ENCODE measurements around the gene ANXA6.
"Not testable (repeated sequence)": the region's sequence is repeated elsewhere in the genome, so short reads cannot be mapped to it uniquely, and the experiment has no call there.

Gene ANXA6

GRCh38 chr5:151180291-151180690 is 22.7 kb upstream of the ANXA6 start:
- no peak for DNase-seq

GRCh38 chr5:151179489-151179840 is 21.9 kb upstream of the ANXA6 start:
- DNase-seq = no peak

- no peak for DNase-seq
Observed at GRCh38 chr5:151178777-151179488, 21.4 kb upstream of the ANXA6 start.

GRCh38 chr5:151178372-151178771 is 20.8 kb upstream of the ANXA6 start:
- no peak for DNase-seq

GRCh38 chr5:151176268-151176667 is 18.7 kb upstream of the ANXA6 start:
- DNase-seq = not testable (repeated sequence)

GRCh38 chr5:151174612-151175101 is 17.1 kb upstream of the ANXA6 start:
- no peak for DNase-seq

GRCh38 chr5:151173711-151174611 is 16.4 kb upstream of the ANXA6 start:
- no peak for DNase-seq

GRCh38 chr5:151171529-151171928 is 13.9 kb upstream of the ANXA6 start:
- DNase-seq = no peak

- no peak for DNase-seq
Observed at GRCh38 chr5:151168602-151169344, 11.2 kb upstream of the ANXA6 start.

GRCh38 chr5:151167022-151167421 is 9.4 kb upstream of the ANXA6 start:
- DNase-seq = no peak

- DNase-seq = peak; percentile 79 to 90
Observed at GRCh38 chr5:151164687-151165392, 7.3 kb upstream of the ANXA6 start.

- DNase-seq = no peak
Observed at GRCh38 chr5:151162776-151163175, 5.2 kb upstream of the ANXA6 start.

GRCh38 chr5:151159649-151160373 is 2.2 kb upstream of the ANXA6 start:
- DNase-seq = no peak

GRCh38 chr5:151158287-151158661 is 695 bp upstream of the ANXA6 start:
- DNase-seq = peak in 1 of 2 experiments; percentile 20

- peak in 1 of 2 experiments; percentile 29 for DNase-seq
Observed at GRCh38 chr5:151156507-151157420, 815 bp downstream of the ANXA6 start.

- peak; percentile 66 to 74 for DNase-seq
Observed at GRCh38 chr5:151155775-151156506, 1.6 kb downstream of the ANXA6 start.

- peak; percentile 85 for DNase-seq
Observed at GRCh38 chr5:151154931-151155774, 2.4 kb downstream of the ANXA6 start.

GRCh38 chr5:151153766-151154272 is 3.8 kb downstream of the ANXA6 start:
- DNase-seq = no peak

GRCh38 chr5:151153300-151153699 is 4.3 kb downstream of the ANXA6 start:
- DNase-seq = no peak
